ENCODE results near the gene CCR3.

DNA sequence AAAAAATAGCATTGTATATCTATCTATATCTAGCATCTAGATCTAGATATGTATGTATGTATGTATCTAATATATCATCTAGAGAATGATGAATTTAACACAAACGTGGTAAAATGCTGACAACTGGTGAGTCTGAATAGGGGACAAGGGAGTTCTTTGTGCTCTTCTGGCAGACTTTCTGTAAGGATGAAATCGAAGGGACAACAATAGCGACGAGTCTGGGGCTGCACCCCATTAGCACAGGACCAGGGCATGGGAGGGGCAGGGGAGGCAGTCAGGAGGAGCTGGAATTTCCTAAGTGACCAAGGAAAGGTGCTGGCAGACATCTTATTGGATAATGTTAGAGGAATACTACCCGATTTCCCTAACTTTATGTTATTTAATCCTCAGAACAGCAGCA is 42.0 kb upstream of the CCR3 start:
- TF ChIP-seq, protein P1, sequence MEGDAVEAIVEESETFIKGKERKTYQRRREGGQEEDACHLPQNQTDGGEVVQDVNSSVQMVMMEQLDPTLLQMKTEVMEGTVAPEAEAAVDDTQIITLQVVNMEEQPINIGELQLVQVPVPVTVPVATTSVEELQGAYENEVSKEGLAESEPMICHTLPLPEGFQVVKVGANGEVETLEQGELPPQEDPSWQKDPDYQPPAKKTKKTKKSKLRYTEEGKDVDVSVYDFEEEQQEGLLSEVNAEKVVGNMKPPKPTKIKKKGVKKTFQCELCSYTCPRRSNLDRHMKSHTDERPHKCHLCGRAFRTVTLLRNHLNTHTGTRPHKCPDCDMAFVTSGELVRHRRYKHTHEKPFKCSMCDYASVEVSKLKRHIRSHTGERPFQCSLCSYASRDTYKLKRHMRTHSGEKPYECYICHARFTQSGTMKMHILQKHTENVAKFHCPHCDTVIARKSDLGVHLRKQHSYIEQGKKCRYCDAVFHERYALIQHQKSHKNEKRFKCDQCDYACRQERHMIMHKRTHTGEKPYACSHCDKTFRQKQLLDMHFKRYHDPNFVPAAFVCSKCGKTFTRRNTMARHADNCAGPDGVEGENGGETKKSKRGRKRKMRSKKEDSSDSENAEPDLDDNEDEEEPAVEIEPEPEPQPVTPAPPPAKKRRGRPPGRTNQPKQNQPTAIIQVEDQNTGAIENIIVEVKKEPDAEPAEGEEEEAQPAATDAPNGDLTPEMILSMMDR (conservative IDR thresholded peaks at IDR 0.05; ENCODE audit: low read length) = no peak
- no peak for TF ChIP-seq EZH2phosphoT487 (IDR thresholded peaks at IDR 0.05; ENCODE audit: borderline replicate concordance)
